ENCODE results near the gene KIF5B. TPM values are rescaled to one million over a fixed set of nuclear protein-coding genes. Genes with fewer than 3 reads are reported as not detected.

KIF5B gene
- total RNA-seq (100 to 1,000 TPM in 1 of 2 donors, 10 to 100 TPM in 1; 86.4 to 121 TPM), polyA plus RNA-seq (10 to 100 TPM; 37.6 to 49.5 TPM)
- long read RNA-seq, donor 1, full-length matches to known transcripts: 3 of 149 reads
- long read RNA-seq, donor 1, partial matches to known transcripts: 146 of 149 reads
- long read RNA-seq, donor 1, other reads (novel, unspliced or antisense): 0 of 149 reads
- long read RNA-seq, donor 2, partial matches to known transcripts: 27 of 27 reads
- long read RNA-seq, donor 2, other reads (novel, unspliced or antisense): 0 of 27 reads
- long read RNA-seq, donor 3, partial matches to known transcripts: 40 of 40 reads
- long read RNA-seq, donor 3, other reads (novel, unspliced or antisense): 0 of 40 reads
- long read RNA-seq, donor 4, partial matches to known transcripts: 34 of 34 reads
- long read RNA-seq, donor 4, other reads (novel, unspliced or antisense): 0 of 34 reads
- long read RNA-seq, donor 5, full-length matches to known transcripts: 1 of 98 reads
- long read RNA-seq, donor 5, partial matches to known transcripts: 97 of 98 reads
- long read RNA-seq, donor 5, other reads (novel, unspliced or antisense): 0 of 98 reads

DNA sequence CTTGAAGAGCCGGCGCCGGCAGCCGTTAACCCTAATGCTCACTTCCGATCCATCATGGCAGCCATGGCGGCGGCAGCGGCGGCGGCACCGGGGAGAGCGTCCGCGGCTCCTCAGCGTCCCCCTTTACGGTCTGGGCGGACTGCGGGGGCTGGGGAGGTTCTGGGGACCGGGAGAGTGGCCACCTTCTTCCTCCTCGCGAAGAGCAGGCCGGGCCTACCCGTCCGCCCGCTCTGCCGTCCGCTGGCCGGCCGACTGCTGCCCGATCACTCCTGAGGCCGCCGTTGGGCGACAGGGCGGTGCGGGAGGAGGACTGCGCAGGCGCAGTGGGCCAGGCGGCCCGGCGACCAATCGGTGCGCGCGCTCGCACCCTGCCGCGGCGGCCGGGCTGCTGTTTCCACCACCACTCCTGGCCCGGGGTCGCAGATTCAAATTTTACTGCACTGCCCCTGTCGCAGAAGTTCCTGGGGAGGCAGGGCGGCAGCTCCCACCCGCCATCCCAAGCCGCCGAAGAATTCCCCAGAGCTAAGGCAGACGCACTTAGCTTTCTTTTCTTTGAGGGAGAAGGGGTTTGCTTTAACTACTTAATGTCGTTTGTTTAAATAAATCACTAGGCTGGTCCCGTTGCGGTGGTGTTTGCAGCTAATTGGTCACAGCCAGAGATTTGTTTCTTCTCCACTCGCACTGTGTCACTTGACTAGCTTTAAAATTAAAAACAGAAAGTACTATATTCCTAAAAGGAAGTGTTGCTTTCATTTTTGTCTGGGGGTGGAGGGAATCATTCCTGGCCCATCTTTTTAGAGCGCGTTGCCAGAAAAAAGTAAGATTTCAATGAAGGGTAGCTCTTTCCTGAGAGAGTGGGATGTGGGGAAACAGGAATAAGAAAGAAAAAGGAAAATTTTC is at the start of gene KIF5B:
Gene KIF5B, minus strand, starts transcription at position 290 of the 900 bp plus-strand sequence. CDS start 452 bp downstream, outside the sequence.
- Histone ChIP-seq H3K27me3 (ENCODE audit: control insufficient read depth in 3 of 3, insufficient read depth in 3 of 3, low read length in 2 of 3) (no peaks in the 10 kb centered on the region), H3K4me3 (peak within 1 kb of the TSS; percentile 98), H3K27ac (ENCODE audit: low read depth in 1 of 2, low read length in 1 of 2) (peak within 1 kb of the TSS; percentile 99), H3K9ac (ENCODE audit: insufficient read depth in 1 of 2, low read length in 2 of 2) (peak within 1 kb of the TSS; percentile 67 to 91), H3K9me3 (ENCODE audit: control insufficient read depth in 4 of 4, insufficient read depth in 3 of 4, low read length in 3 of 4) (no peaks in the 10 kb centered on the region), H3K36me3 (ENCODE audit: control insufficient read depth in 4 of 4, insufficient read depth in 4 of 4, low read length in 4 of 4) (no peaks in the 10 kb centered on the region), H3K4me1 (ENCODE audit: control insufficient read depth in 5 of 5, insufficient read depth in 5 of 5, low read length in 5 of 5) (peaks cover 5 to 20% (median 10%) of the 10 kb centered on the region in 5 donors)
- peak; percentile 95 for ATAC-seq (ENCODE audit: insufficient read depth, low FRiP score)
- DNase-seq: peak; percentile 91 to 95 (median 92)
- TF ChIP-seq CTCF (IDR thresholded peaks at IDR 0.05; ENCODE audit: control extremely low read depth, extremely low read depth): no peak
- WGBS, 2 donors: 1 to 2% methylated on average over 52 to 63 of the region's 63 CpGs

GRCh38 chr10:32105782-32106382 is 49.7 kb upstream of the KIF5B start:
- H3K27me3 ChIP-seq (ENCODE audit: control insufficient read depth in 3 of 3, insufficient read depth in 3 of 3, low read length in 2 of 3): no peaks in the 10 kb centered on the region
- H3K27ac ChIP-seq (ENCODE audit: low read depth in 1 of 2, low read length in 1 of 2): no peak overlapping the region
- H3K9ac ChIP-seq (ENCODE audit: insufficient read depth in 1 of 2, low read length in 2 of 2): no peak overlapping the region
- 89 to 90% methylated on average over 7 of the region's 7 CpGs for WGBS, 2 donors
- no peak for TF ChIP-seq CTCF (IDR thresholded peaks at IDR 0.05; ENCODE audit: control extremely low read depth, extremely low read depth)
- no peaks in the 10 kb centered on the region for H3K36me3 ChIP-seq (ENCODE audit: control insufficient read depth in 4 of 4, insufficient read depth in 4 of 4, low read length in 4 of 4)
- ATAC-seq (ENCODE audit: insufficient read depth, low FRiP score): no peak
- no peak overlapping the region for H3K4me3 ChIP-seq
- peaks cover 0 to 13% (median 2%) of the 10 kb centered on the region in 5 donors for H3K4me1 ChIP-seq (ENCODE audit: control insufficient read depth in 5 of 5, insufficient read depth in 5 of 5, low read length in 5 of 5)
- no peak for DNase-seq
- H3K9me3 ChIP-seq (ENCODE audit: control insufficient read depth in 4 of 4, insufficient read depth in 3 of 4, low read length in 3 of 4): no peaks in the 10 kb centered on the region

- no peak for ATAC-seq (ENCODE audit: insufficient read depth, low FRiP score)
These were observed 48.6 kb upstream of the KIF5B start for GRCh38 chr10:32104622-32105509.

More at GRCh38 chr10:32104622-32105509, 48.6 kb upstream of the KIF5B start:
- Histone ChIP-seq H3K4me3 (no peak overlapping the region), H3K27me3 (ENCODE audit: control insufficient read depth in 3 of 3, insufficient read depth in 3 of 3, low read length in 2 of 3) (no peaks in the 10 kb centered on the region), H3K27ac (ENCODE audit: low read depth in 1 of 2, low read length in 1 of 2) (no peak overlapping the region), H3K9me3 (ENCODE audit: control insufficient read depth in 4 of 4, insufficient read depth in 3 of 4, low read length in 3 of 4) (no peaks in the 10 kb centered on the region), H3K9ac (ENCODE audit: insufficient read depth in 1 of 2, low read length in 2 of 2) (no peak overlapping the region), H3K4me1 (ENCODE audit: control insufficient read depth in 5 of 5, insufficient read depth in 5 of 5, low read length in 5 of 5) (peaks cover 0 to 13% (median 2%) of the 10 kb centered on the region in 5 donors), H3K36me3 (ENCODE audit: control insufficient read depth in 4 of 4, insufficient read depth in 4 of 4, low read length in 4 of 4) (no peaks in the 10 kb centered on the region)
- TF ChIP-seq CTCF (IDR thresholded peaks at IDR 0.05; ENCODE audit: control extremely low read depth, extremely low read depth): no peak
- no peak for DNase-seq
- WGBS, 2 donors: 84 to 86% methylated on average over 5 of the region's 5 CpGs

Measured in lung (tissue), 16 donors.